ENCODE data around the gene GMCL2.
A peak's percentile ranks its signal among the peaks of the same experiment; 100 is the strongest.

Gene GMCL2

GRCh38 chr5:178204935-178205748 is 18.0 kb upstream of the GMCL2 start (continued):
- no peak for TF ChIP-seq AEBP2 (tag by site-specific recombination; IDR thresholded peaks at IDR 0.05; ENCODE audit: borderline replicate concordance)
- no peak for TF ChIP-seq ZSCAN30 (tag by site-specific recombination; IDR thresholded peaks at IDR 0.05)
- TF ChIP-seq, protein P1, sequence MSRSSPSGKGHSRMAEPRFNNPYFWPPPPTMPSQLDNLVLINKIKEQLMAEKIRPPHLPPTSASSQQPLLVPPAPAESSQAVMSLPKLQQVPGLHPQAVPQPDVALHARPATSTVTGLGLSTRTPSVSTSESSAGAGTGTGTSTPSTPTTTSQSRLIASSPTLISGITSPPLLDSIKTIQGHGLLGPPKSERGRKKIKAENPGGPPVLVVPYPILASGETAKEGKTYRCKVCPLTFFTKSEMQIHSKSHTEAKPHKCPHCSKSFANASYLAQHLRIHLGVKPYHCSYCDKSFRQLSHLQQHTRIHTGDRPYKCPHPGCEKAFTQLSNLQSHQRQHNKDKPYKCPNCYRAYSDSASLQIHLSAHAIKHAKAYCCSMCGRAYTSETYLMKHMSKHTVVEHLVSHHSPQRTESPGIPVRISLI (tag by site-specific recombination; IDR thresholded peaks at IDR 0.05), result no peak
- TF ChIP-seq FEZF1 (tag by site-specific recombination; IDR thresholded peaks at IDR 0.05), result no peak
- TF ChIP-seq, protein P2, sequence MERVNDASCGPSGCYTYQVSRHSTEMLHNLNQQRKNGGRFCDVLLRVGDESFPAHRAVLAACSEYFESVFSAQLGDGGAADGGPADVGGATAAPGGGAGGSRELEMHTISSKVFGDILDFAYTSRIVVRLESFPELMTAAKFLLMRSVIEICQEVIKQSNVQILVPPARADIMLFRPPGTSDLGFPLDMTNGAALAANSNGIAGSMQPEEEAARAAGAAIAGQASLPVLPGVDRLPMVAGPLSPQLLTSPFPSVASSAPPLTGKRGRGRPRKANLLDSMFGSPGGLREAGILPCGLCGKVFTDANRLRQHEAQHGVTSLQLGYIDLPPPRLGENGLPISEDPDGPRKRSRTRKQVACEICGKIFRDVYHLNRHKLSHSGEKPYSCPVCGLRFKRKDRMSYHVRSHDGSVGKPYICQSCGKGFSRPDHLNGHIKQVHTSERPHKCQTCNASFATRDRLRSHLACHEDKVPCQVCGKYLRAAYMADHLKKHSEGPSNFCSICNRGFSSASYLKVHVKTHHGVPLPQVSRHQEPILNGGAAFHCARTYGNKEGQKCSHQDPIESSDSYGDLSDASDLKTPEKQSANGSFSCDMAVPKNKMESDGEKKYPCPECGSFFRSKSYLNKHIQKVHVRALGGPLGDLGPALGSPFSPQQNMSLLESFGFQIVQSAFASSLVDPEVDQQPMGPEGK (tag by site-specific recombination; IDR thresholded peaks at IDR 0.05), result 0 out of 2 replicates have a peak, but pooled peaks have one; percentile 37
- TF ChIP-seq EGR2 (tag by site-specific recombination; IDR thresholded peaks at IDR 0.05; ENCODE audit: low read depth), result 0 out of 2 replicates have a peak, but pooled peaks have one; percentile 44
- TF ChIP-seq ZBTB20 (tag by site-specific recombination; IDR thresholded peaks at IDR 0.05), result peak; percentile 68
- TF ChIP-seq ZFP37 (tag by site-specific recombination; IDR thresholded peaks at IDR 0.05), result 0 out of 2 replicates have a peak, but pooled peaks have one; percentile 39
- peak; percentile 13; the same call in 1 of the 2 replicates for TF ChIP-seq GLIS1 (tag by site-specific recombination; IDR thresholded peaks at IDR 0.05)
- 0 out of 2 replicates have a peak, but pooled peaks have one; percentile 28 for TF ChIP-seq ZNF677 (tag by site-specific recombination; IDR thresholded peaks at IDR 0.05)
- no peak for TF ChIP-seq ZNF707 (tag by site-specific recombination; IDR thresholded peaks at IDR 0.05)
- no peak for TF ChIP-seq ZNF416 (tag by site-specific recombination; IDR thresholded peaks at IDR 0.05)

DNA sequence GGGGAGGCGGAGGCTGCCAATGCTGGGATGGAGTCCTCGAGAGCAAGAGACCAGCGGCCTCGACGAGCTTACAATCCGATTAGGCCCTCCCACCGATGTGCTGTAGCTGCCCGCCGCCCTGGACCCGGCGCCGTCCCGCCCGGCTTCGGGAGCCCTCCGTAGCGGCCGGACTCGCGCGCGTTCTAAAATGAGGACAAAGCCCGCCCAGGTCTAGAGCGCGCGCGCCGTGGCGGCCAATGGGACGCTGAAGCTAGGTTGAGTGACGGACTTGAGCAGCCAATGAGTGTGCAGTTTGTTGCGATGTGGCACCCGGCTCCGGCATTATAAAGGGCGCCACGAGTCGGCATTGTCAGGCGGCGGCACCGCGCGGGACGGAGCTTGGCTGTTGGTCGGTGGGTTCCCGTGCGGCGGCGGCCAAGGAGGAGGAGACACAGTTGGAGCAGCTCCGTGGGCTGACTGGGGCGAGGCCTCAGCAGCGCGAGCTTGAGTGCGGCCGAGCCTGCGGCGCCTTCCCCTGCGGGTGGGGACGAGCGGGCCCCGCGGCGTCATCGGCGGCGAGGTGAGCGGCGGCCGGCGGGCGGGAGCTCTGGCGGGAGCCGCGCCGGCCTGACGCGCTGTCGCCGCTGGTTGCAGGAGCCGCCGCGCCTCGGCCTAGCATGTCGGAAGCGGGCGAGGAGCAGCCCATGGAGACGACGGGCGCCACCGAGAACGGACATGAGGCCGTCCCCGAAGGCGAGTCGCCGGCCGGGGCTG is 17.2 kb upstream of the GMCL2 start, which contains the start of gene HNRNPAB:
Gene HNRNPAB, plus strand, starts transcription at position 352 of the 753 bp plus-strand sequence. Its CDS starts 305 bp downstream, at position 657.
- Histone ChIP-seq H3K4me3 (ENCODE audit: low read depth, low read length) (peak within 1 kb of the TSS; percentile 68), H3K4me1 (ENCODE audit: control insufficient read depth, insufficient read depth, low read length) (peaks cover 6% of the 10 kb centered on the region; the same call in 1 of the 2 replicates), H3K27ac (ENCODE audit: extremely low read depth, low read depth, low read length) (peak within 1 kb of the TSS; percentile 98), H3K9me3 (ENCODE audit: control insufficient read depth, insufficient read depth, low read depth, low read length) (no peaks in the 10 kb centered on the region), H3K36me3 (ENCODE audit: control insufficient read depth in 2 of 2, insufficient read depth in 1 of 2, low read length in 2 of 2) (peaks cover 17 to 42% of the 10 kb centered on the region in 2 experiments)
- POLR2A ChIA-PET, result interaction anchor here (0.6 to 1.5 kb wide), 37 partner anchors 9 to 1346 kb away, joined by 3 to 45 read pairs (median 4); partner anchors contain the start of genes B4GALT7, NHP2, PDLIM7 and PHYKPL
- CTCF ChIA-PET, result interaction anchor here (1.2 kb wide), 2 partner anchors 43 to 57 kb away, joined by 3 read pairs; no protein-coding TSS in a partner anchor
- TF ChIP-seq ZNF629 (tag by site-specific recombination; IDR thresholded peaks at IDR 0.05), result peak; percentile 54
- peak; percentile 94 for TF ChIP-seq ZXDB (tag by site-specific recombination; IDR thresholded peaks at IDR 0.05)
- TF ChIP-seq, protein P3, sequence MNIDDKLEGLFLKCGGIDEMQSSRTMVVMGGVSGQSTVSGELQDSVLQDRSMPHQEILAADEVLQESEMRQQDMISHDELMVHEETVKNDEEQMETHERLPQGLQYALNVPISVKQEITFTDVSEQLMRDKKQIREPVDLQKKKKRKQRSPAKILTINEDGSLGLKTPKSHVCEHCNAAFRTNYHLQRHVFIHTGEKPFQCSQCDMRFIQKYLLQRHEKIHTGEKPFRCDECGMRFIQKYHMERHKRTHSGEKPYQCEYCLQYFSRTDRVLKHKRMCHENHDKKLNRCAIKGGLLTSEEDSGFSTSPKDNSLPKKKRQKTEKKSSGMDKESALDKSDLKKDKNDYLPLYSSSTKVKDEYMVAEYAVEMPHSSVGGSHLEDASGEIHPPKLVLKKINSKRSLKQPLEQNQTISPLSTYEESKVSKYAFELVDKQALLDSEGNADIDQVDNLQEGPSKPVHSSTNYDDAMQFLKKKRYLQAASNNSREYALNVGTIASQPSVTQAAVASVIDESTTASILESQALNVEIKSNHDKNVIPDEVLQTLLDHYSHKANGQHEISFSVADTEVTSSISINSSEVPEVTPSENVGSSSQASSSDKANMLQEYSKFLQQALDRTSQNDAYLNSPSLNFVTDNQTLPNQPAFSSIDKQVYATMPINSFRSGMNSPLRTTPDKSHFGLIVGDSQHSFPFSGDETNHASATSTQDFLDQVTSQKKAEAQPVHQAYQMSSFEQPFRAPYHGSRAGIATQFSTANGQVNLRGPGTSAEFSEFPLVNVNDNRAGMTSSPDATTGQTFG (tag by site-specific recombination; IDR thresholded peaks at IDR 0.05; ENCODE audit: borderline replicate concordance), result peak; percentile 70; the same call in 1 of the 2 replicates
- 0 out of 2 replicates have a peak, but pooled peaks have one; percentile 20 for TF ChIP-seq ZBTB7A (tag by site-specific recombination; IDR thresholded peaks at IDR 0.05; ENCODE audit: low read depth)
- no peak; the same call in 1 of the 2 replicates for TF ChIP-seq GLI4 (tag by site-specific recombination; IDR thresholded peaks at IDR 0.05)
- no peak for TF ChIP-seq BCL11B (tag by site-specific recombination; IDR thresholded peaks at IDR 0.05; ENCODE audit: low read depth)
- TF ChIP-seq, protein P4, sequence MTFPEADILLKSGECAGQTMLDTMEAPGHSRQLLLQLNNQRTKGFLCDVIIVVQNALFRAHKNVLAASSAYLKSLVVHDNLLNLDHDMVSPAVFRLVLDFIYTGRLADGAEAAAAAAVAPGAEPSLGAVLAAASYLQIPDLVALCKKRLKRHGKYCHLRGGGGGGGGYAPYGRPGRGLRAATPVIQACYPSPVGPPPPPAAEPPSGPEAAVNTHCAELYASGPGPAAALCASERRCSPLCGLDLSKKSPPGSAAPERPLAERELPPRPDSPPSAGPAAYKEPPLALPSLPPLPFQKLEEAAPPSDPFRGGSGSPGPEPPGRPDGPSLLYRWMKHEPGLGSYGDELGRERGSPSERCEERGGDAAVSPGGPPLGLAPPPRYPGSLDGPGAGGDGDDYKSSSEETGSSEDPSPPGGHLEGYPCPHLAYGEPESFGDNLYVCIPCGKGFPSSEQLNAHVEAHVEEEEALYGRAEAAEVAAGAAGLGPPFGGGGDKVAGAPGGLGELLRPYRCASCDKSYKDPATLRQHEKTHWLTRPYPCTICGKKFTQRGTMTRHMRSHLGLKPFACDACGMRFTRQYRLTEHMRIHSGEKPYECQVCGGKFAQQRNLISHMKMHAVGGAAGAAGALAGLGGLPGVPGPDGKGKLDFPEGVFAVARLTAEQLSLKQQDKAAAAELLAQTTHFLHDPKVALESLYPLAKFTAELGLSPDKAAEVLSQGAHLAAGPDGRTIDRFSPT (tag by site-specific recombination; IDR thresholded peaks at IDR 0.05), result peak; percentile 41; the same call in 1 of the 2 replicates
- peak; percentile 71; the same call in 1 of the 2 replicates for TF ChIP-seq ZEB2 (tag by site-specific recombination; IDR thresholded peaks at IDR 0.05)
- TF ChIP-seq ZNF76 (tag by site-specific recombination; IDR thresholded peaks at IDR 0.05; ENCODE audit: borderline replicate concordance, low read depth), result peak; percentile 50; the same call in 1 of the 2 replicates
- no peak for TF ChIP-seq ZNF571 (tag by site-specific recombination; IDR thresholded peaks at IDR 0.05)
- no peak for TF ChIP-seq REPIN1 (tag by site-specific recombination; IDR thresholded peaks at IDR 0.05; ENCODE audit: low read depth)
